ENCODE results near the gene PKMYT1. TPM values are rescaled to one million over a fixed set of nuclear protein-coding genes. Genes with fewer than 3 reads are reported as not detected.
A peak's percentile ranks its signal among the peaks of the same experiment; 100 is the strongest.

The PKMYT1 gene
- polyA plus RNA-seq, 1 of the 3 experiments (the other 2 are of a cell fraction) = 8.5 TPM

DNA sequence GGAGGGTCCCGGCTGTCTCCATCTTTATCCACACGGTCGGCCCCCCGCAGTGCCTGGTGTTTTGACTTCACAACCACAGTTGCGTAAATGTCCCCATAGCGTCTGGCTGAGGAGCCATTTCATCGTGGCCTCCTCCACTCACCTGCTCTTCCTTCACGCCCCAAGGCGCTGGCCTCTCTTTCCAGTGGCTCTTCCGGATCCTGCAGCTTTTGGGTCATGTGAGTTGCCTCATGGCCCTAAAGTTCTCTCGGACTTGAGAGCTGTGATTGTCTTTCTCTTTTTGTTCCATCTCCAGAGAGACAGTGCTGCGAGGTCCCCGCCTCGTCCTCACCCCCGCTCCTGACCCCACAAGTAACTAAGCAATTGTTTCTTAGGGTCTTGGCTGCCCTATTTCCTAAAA, 45.8 kb downstream of the PKMYT1 start (continued):
- TF ChIP-seq, protein P1, sequence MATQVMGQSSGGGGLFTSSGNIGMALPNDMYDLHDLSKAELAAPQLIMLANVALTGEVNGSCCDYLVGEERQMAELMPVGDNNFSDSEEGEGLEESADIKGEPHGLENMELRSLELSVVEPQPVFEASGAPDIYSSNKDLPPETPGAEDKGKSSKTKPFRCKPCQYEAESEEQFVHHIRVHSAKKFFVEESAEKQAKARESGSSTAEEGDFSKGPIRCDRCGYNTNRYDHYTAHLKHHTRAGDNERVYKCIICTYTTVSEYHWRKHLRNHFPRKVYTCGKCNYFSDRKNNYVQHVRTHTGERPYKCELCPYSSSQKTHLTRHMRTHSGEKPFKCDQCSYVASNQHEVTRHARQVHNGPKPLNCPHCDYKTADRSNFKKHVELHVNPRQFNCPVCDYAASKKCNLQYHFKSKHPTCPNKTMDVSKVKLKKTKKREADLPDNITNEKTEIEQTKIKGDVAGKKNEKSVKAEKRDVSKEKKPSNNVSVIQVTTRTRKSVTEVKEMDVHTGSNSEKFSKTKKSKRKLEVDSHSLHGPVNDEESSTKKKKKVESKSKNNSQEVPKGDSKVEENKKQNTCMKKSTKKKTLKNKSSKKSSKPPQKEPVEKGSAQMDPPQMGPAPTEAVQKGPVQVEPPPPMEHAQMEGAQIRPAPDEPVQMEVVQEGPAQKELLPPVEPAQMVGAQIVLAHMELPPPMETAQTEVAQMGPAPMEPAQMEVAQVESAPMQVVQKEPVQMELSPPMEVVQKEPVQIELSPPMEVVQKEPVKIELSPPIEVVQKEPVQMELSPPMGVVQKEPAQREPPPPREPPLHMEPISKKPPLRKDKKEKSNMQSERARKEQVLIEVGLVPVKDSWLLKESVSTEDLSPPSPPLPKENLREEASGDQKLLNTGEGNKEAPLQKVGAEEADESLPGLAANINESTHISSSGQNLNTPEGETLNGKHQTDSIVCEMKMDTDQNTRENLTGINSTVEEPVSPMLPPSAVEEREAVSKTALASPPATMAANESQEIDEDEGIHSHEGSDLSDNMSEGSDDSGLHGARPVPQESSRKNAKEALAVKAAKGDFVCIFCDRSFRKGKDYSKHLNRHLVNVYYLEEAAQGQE (IDR thresholded peaks at IDR 0.05; ENCODE audit: low read depth, low read length) = no peak
- TF ChIP-seq FOXJ3 (CRISPR knock-in tag; IDR thresholded peaks at IDR 0.05) = no peak
- TF ChIP-seq TAF1 (IDR thresholded peaks at IDR 0.05; ENCODE audit: borderline replicate concordance, low read depth, low read length) = no peak
- TF ChIP-seq EP300 (IDR thresholded peaks at IDR 0.05; ENCODE audit: borderline replicate concordance in 1 of 2, low read depth in 1 of 2, low read length in 1 of 2) = no peak
- no peak for TF ChIP-seq RCOR1 (IDR thresholded peaks at IDR 0.05; ENCODE audit: low read length)
- no peak for TF ChIP-seq SIN3A (IDR thresholded peaks at IDR 0.05; ENCODE audit: borderline replicate concordance, low read depth, low read length)
- TF ChIP-seq MXI1 (IDR thresholded peaks at IDR 0.05; ENCODE audit: low read depth, low read length) = no peak

DNA sequence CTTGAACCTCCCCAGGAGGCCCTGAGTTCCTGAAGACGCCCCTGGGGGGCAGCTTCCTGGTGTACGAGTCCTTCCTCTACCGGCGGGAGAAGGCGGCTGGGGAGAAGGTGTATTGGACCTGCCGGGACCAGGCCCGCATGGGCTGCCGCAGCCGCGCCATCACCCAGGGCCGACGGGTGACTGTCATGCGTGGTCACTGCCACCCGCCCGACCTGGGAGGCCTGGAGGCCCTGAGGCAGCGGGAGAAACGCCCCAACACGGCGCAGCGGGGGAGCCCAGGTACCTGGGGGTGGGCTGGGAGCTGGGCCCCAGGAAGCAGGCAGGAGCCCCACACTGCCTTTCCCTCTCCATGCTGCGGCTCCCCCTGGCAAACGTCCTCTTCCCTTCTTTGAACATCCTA, 46.5 kb downstream of the PKMYT1 start:
- no peak overlapping the region for H3K4me2 ChIP-seq
- no peaks in the 10 kb centered on the region for H3K4me1 ChIP-seq (ENCODE audit: control insufficient read depth in 1 of 2, insufficient read depth in 2 of 2, low read depth in 1 of 2, low read length in 1 of 2)
- ChIA-PET CTCF (no interaction called here), POLR2A (no interaction called here)
- no peaks in the 10 kb centered on the region for H3F3A ChIP-seq (replicated peaks; ENCODE audit: insufficient read depth)
- no peaks in the 10 kb centered on the region for H3K9me3 ChIP-seq
- H3K36me3 ChIP-seq (replicated peaks in 1 of 2; ENCODE audit: control insufficient read depth in 1 of 2, insufficient read depth in 2 of 2, low read length in 1 of 2) = peaks cover under 1 to 39% of the 10 kb centered on the region in 2 experiments
- H3K27ac ChIP-seq (ENCODE audit: low read depth in 2 of 2, low read length in 1 of 2) = no peak overlapping the region
- H3K9me2 ChIP-seq = no peaks in the 10 kb centered on the region
- H4K20me1 ChIP-seq (ENCODE audit: insufficient read depth) = no peaks in the 10 kb centered on the region
- WGBS (ENCODE audit: low lambda C conversion rate) = 60% methylated on average over 1 of the region's 22 CpGs
- no peaks in the 10 kb centered on the region for H3K27me3 ChIP-seq (ENCODE audit: insufficient read depth)
- H3K4me3 ChIP-seq (ENCODE audit: low read depth in 2 of 2, low read length in 1 of 2) = no peak overlapping the region
- H2AFZ ChIP-seq (ENCODE audit: low read depth) = no peak overlapping the region
- DNase-seq = peak; percentile 11
- H3K9ac ChIP-seq = no peak overlapping the region
- no peaks in the 10 kb centered on the region for H3K79me2 ChIP-seq (ENCODE audit: insufficient read depth)
- TF ChIP-seq, protein P1 (IDR thresholded peaks at IDR 0.05; ENCODE audit: low read depth, low read length) = no peak
- no peak for TF ChIP-seq TCF12 (IDR thresholded peaks at IDR 0.05)
- TF ChIP-seq FOSL2 (IDR thresholded peaks at IDR 0.05; ENCODE audit: borderline replicate concordance, low read depth) = no peak
- TF ChIP-seq ELF1 (IDR thresholded peaks at IDR 0.05) = no peak
- TF ChIP-seq FOXM1 (IDR thresholded peaks at IDR 0.05; ENCODE audit: low read depth) = no peak
- TF ChIP-seq EZH2phosphoT487 (IDR thresholded peaks at IDR 0.05; ENCODE audit: borderline replicate concordance, low read depth) = no peak
- TF ChIP-seq MEF2A (IDR thresholded peaks at IDR 0.05; ENCODE audit: borderline replicate concordance, low read depth) = no peak
- TF ChIP-seq TAF1 (IDR thresholded peaks at IDR 0.05; ENCODE audit: borderline replicate concordance, low read depth, low read length) = no peak
- TF ChIP-seq, protein P2, sequence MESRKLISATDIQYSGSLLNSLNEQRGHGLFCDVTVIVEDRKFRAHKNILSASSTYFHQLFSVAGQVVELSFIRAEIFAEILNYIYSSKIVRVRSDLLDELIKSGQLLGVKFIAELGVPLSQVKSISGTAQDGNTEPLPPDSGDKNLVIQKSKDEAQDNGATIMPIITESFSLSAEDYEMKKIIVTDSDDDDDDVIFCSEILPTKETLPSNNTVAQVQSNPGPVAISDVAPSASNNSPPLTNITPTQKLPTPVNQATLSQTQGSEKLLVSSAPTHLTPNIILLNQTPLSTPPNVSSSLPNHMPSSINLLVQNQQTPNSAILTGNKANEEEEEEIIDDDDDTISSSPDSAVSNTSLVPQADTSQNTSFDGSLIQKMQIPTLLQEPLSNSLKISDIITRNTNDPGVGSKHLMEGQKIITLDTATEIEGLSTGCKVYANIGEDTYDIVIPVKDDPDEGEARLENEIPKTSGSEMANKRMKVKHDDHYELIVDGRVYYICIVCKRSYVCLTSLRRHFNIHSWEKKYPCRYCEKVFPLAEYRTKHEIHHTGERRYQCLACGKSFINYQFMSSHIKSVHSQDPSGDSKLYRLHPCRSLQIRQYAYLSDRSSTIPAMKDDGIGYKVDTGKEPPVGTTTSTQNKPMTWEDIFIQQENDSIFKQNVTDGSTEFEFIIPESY (IDR thresholded peaks at IDR 0.05; ENCODE audit: borderline replicate concordance, low read depth) = no peak
- TF ChIP-seq, protein P3, sequence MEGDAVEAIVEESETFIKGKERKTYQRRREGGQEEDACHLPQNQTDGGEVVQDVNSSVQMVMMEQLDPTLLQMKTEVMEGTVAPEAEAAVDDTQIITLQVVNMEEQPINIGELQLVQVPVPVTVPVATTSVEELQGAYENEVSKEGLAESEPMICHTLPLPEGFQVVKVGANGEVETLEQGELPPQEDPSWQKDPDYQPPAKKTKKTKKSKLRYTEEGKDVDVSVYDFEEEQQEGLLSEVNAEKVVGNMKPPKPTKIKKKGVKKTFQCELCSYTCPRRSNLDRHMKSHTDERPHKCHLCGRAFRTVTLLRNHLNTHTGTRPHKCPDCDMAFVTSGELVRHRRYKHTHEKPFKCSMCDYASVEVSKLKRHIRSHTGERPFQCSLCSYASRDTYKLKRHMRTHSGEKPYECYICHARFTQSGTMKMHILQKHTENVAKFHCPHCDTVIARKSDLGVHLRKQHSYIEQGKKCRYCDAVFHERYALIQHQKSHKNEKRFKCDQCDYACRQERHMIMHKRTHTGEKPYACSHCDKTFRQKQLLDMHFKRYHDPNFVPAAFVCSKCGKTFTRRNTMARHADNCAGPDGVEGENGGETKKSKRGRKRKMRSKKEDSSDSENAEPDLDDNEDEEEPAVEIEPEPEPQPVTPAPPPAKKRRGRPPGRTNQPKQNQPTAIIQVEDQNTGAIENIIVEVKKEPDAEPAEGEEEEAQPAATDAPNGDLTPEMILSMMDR (IDR thresholded peaks at IDR 0.05) = no peak
- no peak for TF ChIP-seq SIN3A (IDR thresholded peaks at IDR 0.05; ENCODE audit: borderline replicate concordance, low read depth, low read length)
- TF ChIP-seq, protein P4, sequence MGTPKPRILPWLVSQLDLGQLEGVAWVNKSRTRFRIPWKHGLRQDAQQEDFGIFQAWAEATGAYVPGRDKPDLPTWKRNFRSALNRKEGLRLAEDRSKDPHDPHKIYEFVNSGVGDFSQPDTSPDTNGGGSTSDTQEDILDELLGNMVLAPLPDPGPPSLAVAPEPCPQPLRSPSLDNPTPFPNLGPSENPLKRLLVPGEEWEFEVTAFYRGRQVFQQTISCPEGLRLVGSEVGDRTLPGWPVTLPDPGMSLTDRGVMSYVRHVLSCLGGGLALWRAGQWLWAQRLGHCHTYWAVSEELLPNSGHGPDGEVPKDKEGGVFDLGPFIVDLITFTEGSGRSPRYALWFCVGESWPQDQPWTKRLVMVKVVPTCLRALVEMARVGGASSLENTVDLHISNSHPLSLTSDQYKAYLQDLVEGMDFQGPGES (IDR thresholded peaks at IDR 0.05; ENCODE audit: low read depth, low read length) = no peak
- TF ChIP-seq FOXJ3 (CRISPR knock-in tag; IDR thresholded peaks at IDR 0.05) = no peak
- no peak for TF ChIP-seq SMC3 (IDR thresholded peaks at IDR 0.05; ENCODE audit: low read depth, low read length)

Measured in SK-N-SH (cell line).